ENCODE data around the gene SDK1.

SDK1 gene

GRCh38 chr7:4245135-4245865 is 944.2 kb downstream of the SDK1 start:
- Histone ChIP-seq H2AFZ (no peak overlapping the region), H3K9ac (no peak overlapping the region), H3K27me3 (ENCODE audit: control insufficient read depth, insufficient read depth, low read length) (no peaks in the 10 kb centered on the region), H3K4me2 (ENCODE audit: low read length) (no peak overlapping the region), H3K36me3 (ENCODE audit: control insufficient read depth, insufficient read depth, low read length) (no peaks in the 10 kb centered on the region), H3K79me2 (no peaks in the 10 kb centered on the region), H3K4me1 (no peaks in the 10 kb centered on the region), H3K27ac (no peak overlapping the region), H3K4me3 (ENCODE audit: low read depth, low read length) (no peak overlapping the region), H3K9me3 (ENCODE audit: control insufficient read depth, low read length) (no peaks in the 10 kb centered on the region)
- no peak for TF ChIP-seq CTCF (IDR thresholded peaks at IDR 0.05)

GRCh38 chr7:4245866-4246470 is 944.9 kb downstream of the SDK1 start:
- no peak overlapping the region for H3K9ac ChIP-seq
- no peaks in the 10 kb centered on the region for H3K79me2 ChIP-seq
- H3K27me3 ChIP-seq (ENCODE audit: control insufficient read depth, insufficient read depth, low read length) = no peaks in the 10 kb centered on the region
- H3K27ac ChIP-seq = no peak overlapping the region
- TF ChIP-seq CTCF (IDR thresholded peaks at IDR 0.05) = no peak
- no peaks in the 10 kb centered on the region for H3K4me1 ChIP-seq
- H3K4me3 ChIP-seq (ENCODE audit: low read depth, low read length) = no peak overlapping the region
- no peaks in the 10 kb centered on the region for H3K36me3 ChIP-seq (ENCODE audit: control insufficient read depth, insufficient read depth, low read length)
- H3K9me3 ChIP-seq (ENCODE audit: control insufficient read depth, low read length) = no peaks in the 10 kb centered on the region
- no peak overlapping the region for H3K4me2 ChIP-seq (ENCODE audit: low read length)
- no peak overlapping the region for H2AFZ ChIP-seq

GRCh38 chr7:4246536-4246935 is 945.5 kb downstream of the SDK1 start:
- no peaks in the 10 kb centered on the region for H3K9me3 ChIP-seq (ENCODE audit: control insufficient read depth, low read length)
- H3K79me2 ChIP-seq = no peaks in the 10 kb centered on the region
- no peak overlapping the region for H3K27ac ChIP-seq
- H3K4me1 ChIP-seq = no peaks in the 10 kb centered on the region
- H3K4me3 ChIP-seq (ENCODE audit: low read depth, low read length) = no peak overlapping the region
- no peaks in the 10 kb centered on the region for H3K27me3 ChIP-seq (ENCODE audit: control insufficient read depth, insufficient read depth, low read length)
- no peak overlapping the region for H2AFZ ChIP-seq
- no peak overlapping the region for H3K4me2 ChIP-seq (ENCODE audit: low read length)
- H3K36me3 ChIP-seq (ENCODE audit: control insufficient read depth, insufficient read depth, low read length) = no peaks in the 10 kb centered on the region
- TF ChIP-seq CTCF (IDR thresholded peaks at IDR 0.05) = no peak
- no peak overlapping the region for H3K9ac ChIP-seq

GRCh38 chr7:4247106-4247876 is 946.2 kb downstream of the SDK1 start:
- no peak for TF ChIP-seq CTCF (IDR thresholded peaks at IDR 0.05)
- H2AFZ ChIP-seq = no peak overlapping the region
- no peak overlapping the region for H3K4me3 ChIP-seq (ENCODE audit: low read depth, low read length)
- H3K4me1 ChIP-seq = no peaks in the 10 kb centered on the region
- no peak overlapping the region for H3K4me2 ChIP-seq (ENCODE audit: low read length)
- H3K27me3 ChIP-seq (ENCODE audit: control insufficient read depth, insufficient read depth, low read length) = no peaks in the 10 kb centered on the region
- H3K9me3 ChIP-seq (ENCODE audit: control insufficient read depth, low read length) = no peaks in the 10 kb centered on the region
- H3K9ac ChIP-seq = no peak overlapping the region
- no peaks in the 10 kb centered on the region for H3K36me3 ChIP-seq (ENCODE audit: control insufficient read depth, insufficient read depth, low read length)
- no peaks in the 10 kb centered on the region for H3K79me2 ChIP-seq
- H3K27ac ChIP-seq = no peak overlapping the region

All from parathyroid adenoma (tissue), 2 donors.